GM18511 (cell line): ENCODE results near the gene SLC26A8.

Source experiments
- ATAC-seq: cut with Tn5 transposase; IDR thresholded peaks from one replicate; pipeline ENCODE4 v1.9.1; 2021; ENCODE audit warnings: mild to moderate bottlenecking, moderate library complexity; ENCODE audit not compliant: unreplicated experiment

Gene SLC26A8, protein sequence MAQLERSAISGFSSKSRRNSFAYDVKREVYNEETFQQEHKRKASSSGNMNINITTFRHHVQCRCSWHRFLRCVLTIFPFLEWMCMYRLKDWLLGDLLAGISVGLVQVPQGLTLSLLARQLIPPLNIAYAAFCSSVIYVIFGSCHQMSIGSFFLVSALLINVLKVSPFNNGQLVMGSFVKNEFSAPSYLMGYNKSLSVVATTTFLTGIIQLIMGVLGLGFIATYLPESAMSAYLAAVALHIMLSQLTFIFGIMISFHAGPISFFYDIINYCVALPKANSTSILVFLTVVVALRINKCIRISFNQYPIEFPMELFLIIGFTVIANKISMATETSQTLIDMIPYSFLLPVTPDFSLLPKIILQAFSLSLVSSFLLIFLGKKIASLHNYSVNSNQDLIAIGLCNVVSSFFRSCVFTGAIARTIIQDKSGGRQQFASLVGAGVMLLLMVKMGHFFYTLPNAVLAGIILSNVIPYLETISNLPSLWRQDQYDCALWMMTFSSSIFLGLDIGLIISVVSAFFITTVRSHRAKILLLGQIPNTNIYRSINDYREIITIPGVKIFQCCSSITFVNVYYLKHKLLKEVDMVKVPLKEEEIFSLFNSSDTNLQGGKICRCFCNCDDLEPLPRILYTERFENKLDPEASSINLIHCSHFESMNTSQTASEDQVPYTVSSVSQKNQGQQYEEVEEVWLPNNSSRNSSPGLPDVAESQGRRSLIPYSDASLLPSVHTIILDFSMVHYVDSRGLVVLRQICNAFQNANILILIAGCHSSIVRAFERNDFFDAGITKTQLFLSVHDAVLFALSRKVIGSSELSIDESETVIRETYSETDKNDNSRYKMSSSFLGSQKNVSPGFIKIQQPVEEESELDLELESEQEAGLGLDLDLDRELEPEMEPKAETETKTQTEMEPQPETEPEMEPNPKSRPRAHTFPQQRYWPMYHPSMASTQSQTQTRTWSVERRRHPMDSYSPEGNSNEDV

GRCh38 chr6:36023996-36024795 is at the start of gene SLC26A8:
Gene SLC26A8, minus strand, starts transcription at chr6:36024641. Its CDS starts 4,934 bp downstream, at chr6:36019707.
- ATAC-seq: no peak

- ATAC-seq: no peak
Measured at GRCh38 chr6:36073587-36073986, 49.1 kb upstream of the SLC26A8 start.

- no peak for ATAC-seq
Measured at GRCh38 chr6:36072681-36073080, 48.2 kb upstream of the SLC26A8 start.

DNA sequence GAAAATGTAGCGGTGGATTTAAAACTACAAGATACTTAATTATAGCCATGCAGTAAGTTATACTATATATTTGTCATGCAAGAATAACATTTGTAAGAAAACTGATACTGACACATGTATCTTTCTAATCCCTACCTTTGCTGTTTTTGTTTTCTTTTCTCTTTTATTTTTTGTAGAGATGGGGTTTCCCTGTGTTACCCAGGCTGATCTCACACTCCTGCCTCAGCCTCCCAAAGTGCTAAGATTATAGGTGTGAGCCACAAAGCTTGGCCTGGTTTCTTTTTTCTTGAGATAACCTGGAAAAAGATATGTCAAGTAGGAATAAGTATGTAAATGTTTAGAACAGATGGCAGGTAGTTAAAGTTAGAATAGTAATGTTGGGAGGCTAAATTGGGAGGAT is 47.3 kb upstream of the SLC26A8 start:
- no peak for ATAC-seq

DNA sequence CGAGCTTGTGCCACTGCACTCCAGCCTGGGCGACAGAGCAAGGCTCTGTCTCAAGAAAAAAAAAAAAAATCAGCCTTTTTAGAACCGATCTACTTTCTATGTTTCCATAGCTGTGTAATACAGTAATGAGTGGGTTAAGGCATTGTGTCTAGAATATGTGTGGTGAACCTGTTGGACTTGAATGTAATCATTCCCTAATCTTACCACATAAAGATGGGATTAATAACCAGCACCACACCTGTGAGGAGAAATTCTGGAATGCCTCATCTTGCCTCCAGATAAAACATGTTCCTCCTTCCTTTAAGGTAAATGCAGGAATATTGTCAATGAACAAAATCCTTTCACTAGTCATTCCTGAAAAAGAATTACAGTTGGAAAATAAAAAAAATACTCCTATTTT is 46.8 kb upstream of the SLC26A8 start:
- ATAC-seq: no peak

- no peak for ATAC-seq
Measured at GRCh38 chr6:36070252-36070651, 45.8 kb upstream of the SLC26A8 start.

- no peak for ATAC-seq
Measured at GRCh38 chr6:36069573-36069972, 45.1 kb upstream of the SLC26A8 start.

GRCh38 chr6:36068586-36068985 is 44.1 kb upstream of the SLC26A8 start:
- no peak for ATAC-seq

GRCh38 chr6:36068012-36068392 is 43.6 kb upstream of the SLC26A8 start:
- ATAC-seq: no peak

DNA sequence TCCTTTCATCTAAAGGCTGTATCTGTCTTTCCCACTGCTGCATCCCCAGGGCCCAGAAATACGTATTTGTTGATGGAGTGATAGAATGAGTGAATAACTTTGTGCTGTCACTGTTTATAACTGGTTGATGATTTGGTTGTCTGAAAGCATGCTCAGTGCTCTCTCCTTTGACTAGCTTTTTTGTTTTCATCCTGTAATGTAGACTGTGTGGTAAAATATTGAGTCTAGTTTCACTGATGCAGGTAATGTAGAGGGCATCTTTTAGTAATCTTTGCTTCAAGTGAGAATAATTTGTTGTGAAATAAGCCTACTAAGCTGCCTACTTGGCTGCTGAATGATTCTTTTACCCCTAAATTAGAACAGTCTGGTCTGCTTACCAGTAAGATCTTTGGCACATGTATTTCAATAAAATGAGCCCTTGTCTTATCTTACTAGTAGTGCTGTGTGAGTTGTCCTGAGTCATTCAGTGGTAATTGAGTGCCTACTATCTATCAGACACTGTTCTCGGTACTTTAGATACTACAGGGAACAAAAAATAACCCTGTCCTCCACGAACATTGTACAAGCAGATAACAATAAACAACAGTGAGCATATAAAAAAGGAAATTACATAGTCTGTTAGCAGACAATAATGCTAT is 43.1 kb upstream of the SLC26A8 start:
- ATAC-seq: no peak

- no peak for ATAC-seq
Measured at GRCh38 chr6:36066817-36067216, 42.4 kb upstream of the SLC26A8 start.

GRCh38 chr6:36065916-36066315 is 41.5 kb upstream of the SLC26A8 start:
- no peak for ATAC-seq

DNA sequence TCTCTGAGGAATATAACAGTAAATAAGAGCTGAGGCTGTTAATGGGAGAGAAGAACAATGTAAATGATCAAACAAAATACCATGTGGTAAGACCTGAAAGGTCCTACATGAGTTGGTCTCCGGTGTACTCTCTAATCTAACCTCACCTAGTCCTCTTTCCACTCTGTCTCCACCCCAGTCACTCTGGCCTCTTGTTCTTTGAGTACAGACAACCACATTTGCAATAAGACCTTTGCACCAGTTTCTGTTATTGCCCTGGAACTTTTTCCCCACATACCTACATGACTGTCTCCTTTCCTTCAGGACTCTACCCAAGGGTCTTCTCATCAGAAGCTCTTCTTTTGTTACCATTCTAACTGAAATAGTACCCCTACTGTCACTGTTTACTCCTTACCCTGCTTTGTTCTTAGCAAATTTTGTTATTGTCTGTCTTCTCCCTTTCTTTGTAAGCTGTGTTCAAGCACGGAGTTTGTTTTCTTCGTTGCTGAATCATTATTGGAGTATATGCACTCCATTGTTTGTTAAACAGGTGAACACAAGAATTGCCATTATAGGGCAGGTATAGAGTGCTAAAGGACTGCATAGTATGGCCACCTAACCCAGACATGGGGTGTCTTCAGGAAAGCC is 40.4 kb upstream of the SLC26A8 start:
- no peak for ATAC-seq

GRCh38 chr6:36063318-36064060 is 39.0 kb upstream of the SLC26A8 start:
- no peak for ATAC-seq

GRCh38 chr6:36062247-36062646 is 37.8 kb upstream of the SLC26A8 start:
- ATAC-seq: no peak

- ATAC-seq: no peak
Measured at GRCh38 chr6:36061236-36061635, 36.8 kb upstream of the SLC26A8 start.

- no peak for ATAC-seq
Measured at GRCh38 chr6:36056178-36056577, 31.7 kb upstream of the SLC26A8 start.

DNA sequence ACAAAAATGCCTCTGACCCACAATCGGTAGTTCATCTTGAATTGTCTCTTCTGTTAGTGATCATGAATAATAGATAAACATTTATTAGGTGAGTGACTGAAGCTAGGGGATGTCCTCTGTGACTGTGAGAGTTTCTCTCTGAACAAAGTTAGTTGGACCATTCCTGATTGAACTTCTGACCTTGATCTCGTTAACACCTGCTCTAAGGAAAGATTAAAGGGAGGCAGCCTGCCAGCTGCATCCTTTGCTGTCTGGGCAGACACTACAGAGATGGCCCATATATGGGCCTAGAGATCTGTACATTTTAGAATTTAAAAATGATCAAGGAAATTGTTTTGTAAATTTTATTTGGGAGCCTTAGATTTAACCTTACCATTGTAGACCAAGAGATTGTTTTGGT is 30.5 kb upstream of the SLC26A8 start:
- ATAC-seq: no peak

DNA sequence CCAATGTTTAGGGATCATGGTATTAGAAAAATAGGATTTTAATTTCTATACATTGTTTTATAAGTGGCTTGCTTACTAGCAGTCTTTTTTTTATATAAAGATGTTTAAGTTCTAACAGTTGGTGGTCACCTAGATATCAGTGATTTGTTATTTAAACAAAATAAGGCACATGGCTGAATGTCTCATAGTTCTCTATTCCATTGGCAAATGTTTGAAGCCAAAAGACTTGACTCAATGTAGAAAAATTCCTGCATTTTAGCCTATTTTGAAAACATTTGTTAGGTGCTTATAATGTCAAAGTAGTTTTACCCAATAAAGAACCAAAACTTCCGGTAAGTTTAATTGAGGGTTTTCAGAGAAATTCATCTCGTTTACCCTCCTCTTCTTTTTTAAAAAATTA is 30.0 kb upstream of the SLC26A8 start:
- no peak for ATAC-seq
